ENCODE measurements around the gene SORD. TPM values are rescaled to one million over a fixed set of nuclear protein-coding genes. Genes with fewer than 3 reads are reported as not detected.

SORD gene
- total and polyA plus RNA-seq, 10 of the 15 experiments (the other 5 are each of a cell fraction or from before 2014, with no cell fraction given): 7.5 to 51.6 (median 40.1) TPM

DNA sequence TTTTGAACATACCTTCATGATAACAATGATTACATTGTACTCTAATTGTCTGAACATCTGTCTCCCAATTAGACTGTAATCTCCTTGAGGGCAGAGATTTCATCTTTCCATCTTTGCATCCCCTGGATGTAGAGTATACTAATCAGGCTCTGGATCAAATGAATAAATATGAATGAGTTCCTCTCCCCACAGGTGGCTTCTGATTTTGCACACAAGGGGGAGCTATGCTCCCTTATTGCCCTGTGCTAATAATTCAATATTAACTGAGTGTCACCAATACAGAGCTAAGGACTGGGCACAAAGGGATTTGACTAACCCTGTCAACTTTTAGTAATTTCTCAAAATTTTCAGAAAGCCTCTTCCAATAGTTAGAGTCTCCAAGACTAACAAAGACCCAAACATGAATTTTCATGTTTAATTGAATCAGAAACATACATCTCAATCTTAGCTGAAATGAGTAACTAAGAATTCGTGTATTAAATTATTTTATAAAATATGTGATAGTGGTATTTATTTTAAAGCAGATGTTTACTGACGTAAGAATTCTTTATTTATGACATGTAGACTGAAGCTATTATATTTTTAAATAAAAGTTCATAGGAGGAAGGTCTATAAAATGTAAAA is 103.7 kb downstream of the SORD start (continued):
- TF ChIP-seq BHLHE40 (IDR thresholded peaks at IDR 0.05; ENCODE audit: borderline replicate concordance in 1 of 2, low read depth in 2 of 2, low read length in 1 of 2) (no peak), NFXL1 (IDR thresholded peaks at IDR 0.05; ENCODE audit: borderline replicate concordance) (no peak), JUND (IDR thresholded peaks at IDR 0.05; ENCODE audit: low read depth, low read length) (no peak), GABPA (IDR thresholded peaks at IDR 0.05; ENCODE audit: low read depth) (no peak), EED (IDR thresholded peaks at IDR 0.05; ENCODE audit: low read depth) (no peak), STAT3 (IDR thresholded peaks at IDR 0.05; ENCODE audit: low read depth, low read length) (no peak)
- TF ChIP-seq, protein P1, sequence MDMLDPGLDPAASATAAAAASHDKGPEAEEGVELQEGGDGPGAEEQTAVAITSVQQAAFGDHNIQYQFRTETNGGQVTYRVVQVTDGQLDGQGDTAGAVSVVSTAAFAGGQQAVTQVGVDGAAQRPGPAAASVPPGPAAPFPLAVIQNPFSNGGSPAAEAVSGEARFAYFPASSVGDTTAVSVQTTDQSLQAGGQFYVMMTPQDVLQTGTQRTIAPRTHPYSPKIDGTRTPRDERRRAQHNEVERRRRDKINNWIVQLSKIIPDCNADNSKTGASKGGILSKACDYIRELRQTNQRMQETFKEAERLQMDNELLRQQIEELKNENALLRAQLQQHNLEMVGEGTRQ (IDR thresholded peaks at IDR 0.05; ENCODE audit: borderline replicate concordance, low read depth, low read length): no peak

Small RNA genes lying within 50 kb of the gene (small RNA-seq; reads per million reads assigned to genes)
- gene RF00019: not detected
- gene RNU1-78P: not detected
- not detected for gene RNU6-966P

Other genes with a start within 250 kb of the SORD start
- not detected in 2 replicates for gene TERB2, start 66.5 kb upstream of the SORD start, total RNA-seq (2014; rRNA removed)
- not detected in 2 replicates for gene TERB2, start 66.5 kb upstream of the SORD start, total RNA-seq (2014; rRNA removed; fragmentation: Illumina TruSeq; extraction: Trizol)
- not detected in 2 replicates for gene TERB2, start 66.5 kb upstream of the SORD start, total RNA-seq (2021)
- gene TERB2, start 66.5 kb upstream of the SORD start, polyA plus RNA-seq (2011; rRNA removed): not detected in 2 replicates
- gene TERB2, start 66.5 kb upstream of the SORD start, polyA plus RNA-seq (2014; fragmentation: Illumina TruSeq; extraction: Trizol): not detected in 2 replicates
- gene TERB2, start 66.5 kb upstream of the SORD start, polyA plus RNA-seq (2014; fragmentation: Nextera tagmentation; extraction: Ambion mirVana): not detected
- not detected in 2 replicates for gene TERB2, start 66.5 kb upstream of the SORD start, polyA plus RNA-seq (2014; rRNA removed)
- not detected for gene TERB2, start 66.5 kb upstream of the SORD start, polyA plus RNA-seq (2016; fragmentation: Nextera tagmentation; extraction: Ambion mirVana)
- gene DUOX2, start 91.0 kb downstream of the SORD start, total RNA-seq (2014; rRNA removed): not detected in 2 replicates
- gene DUOX2, start 91.0 kb downstream of the SORD start, total RNA-seq (2014; rRNA removed; fragmentation: Illumina TruSeq; extraction: Trizol): not detected in 2 replicates
- 0.05 and 0.16 TPM in 2 replicates for gene DUOX2, start 91.0 kb downstream of the SORD start, total RNA-seq (2021)
- not detected in 2 replicates for gene DUOX2, start 91.0 kb downstream of the SORD start, polyA plus RNA-seq (2011; rRNA removed)
- not detected in 2 replicates for gene DUOX2, start 91.0 kb downstream of the SORD start, polyA plus RNA-seq (2014; fragmentation: Illumina TruSeq; extraction: Trizol)
- not detected for gene DUOX2, start 91.0 kb downstream of the SORD start, polyA plus RNA-seq (2014; fragmentation: Nextera tagmentation; extraction: Ambion mirVana)
- gene DUOX2, start 91.0 kb downstream of the SORD start, polyA plus RNA-seq (2014; rRNA removed): not detected in 2 replicates
- gene DUOX2, start 91.0 kb downstream of the SORD start, polyA plus RNA-seq (2016; fragmentation: Nextera tagmentation; extraction: Ambion mirVana): not detected
- gene DUOXA2, start 91.1 kb downstream of the SORD start, total RNA-seq (2014; rRNA removed): not detected in 2 replicates
- gene DUOXA2, start 91.1 kb downstream of the SORD start, total RNA-seq (2014; rRNA removed; fragmentation: Illumina TruSeq; extraction: Trizol): not detected in 2 replicates
- gene DUOXA2, start 91.1 kb downstream of the SORD start, total RNA-seq (2021): not detected in 2 replicates
- gene DUOXA2, start 91.1 kb downstream of the SORD start, polyA plus RNA-seq (2011; rRNA removed): not detected in 2 replicates
- not detected in 2 replicates for gene DUOXA2, start 91.1 kb downstream of the SORD start, polyA plus RNA-seq (2014; fragmentation: Illumina TruSeq; extraction: Trizol)
- not detected for gene DUOXA2, start 91.1 kb downstream of the SORD start, polyA plus RNA-seq (2014; fragmentation: Nextera tagmentation; extraction: Ambion mirVana)
- gene DUOXA2, start 91.1 kb downstream of the SORD start, polyA plus RNA-seq (2014; rRNA removed): not detected in 2 replicates
- gene DUOXA2, start 91.1 kb downstream of the SORD start, polyA plus RNA-seq (2016; fragmentation: Nextera tagmentation; extraction: Ambion mirVana): not detected
- not detected in 2 replicates for gene DUOXA1, start 106.7 kb downstream of the SORD start, total RNA-seq (2014; rRNA removed)
- gene DUOXA1, start 106.7 kb downstream of the SORD start, total RNA-seq (2014; rRNA removed; fragmentation: Illumina TruSeq; extraction: Trizol): not detected in 2 replicates
- gene DUOXA1, start 106.7 kb downstream of the SORD start, total RNA-seq (2021): 0.08 TPM in 1 of 2 replicates, not detected in the other
- not detected in 2 replicates for gene DUOXA1, start 106.7 kb downstream of the SORD start, polyA plus RNA-seq (2011; rRNA removed)
- not detected in 2 replicates for gene DUOXA1, start 106.7 kb downstream of the SORD start, polyA plus RNA-seq (2014; fragmentation: Illumina TruSeq; extraction: Trizol)
- not detected for gene DUOXA1, start 106.7 kb downstream of the SORD start, polyA plus RNA-seq (2014; fragmentation: Nextera tagmentation; extraction: Ambion mirVana)
- not detected in 2 replicates for gene DUOXA1, start 106.7 kb downstream of the SORD start, polyA plus RNA-seq (2014; rRNA removed)
- not detected for gene DUOXA1, start 106.7 kb downstream of the SORD start, polyA plus RNA-seq (2016; fragmentation: Nextera tagmentation; extraction: Ambion mirVana)
- 0.11 TPM in 1 of 2 replicates, not detected in the other for gene DUOX1, start 106.8 kb downstream of the SORD start, total RNA-seq (2014; rRNA removed)
- gene DUOX1, start 106.8 kb downstream of the SORD start, total RNA-seq (2014; rRNA removed; fragmentation: Illumina TruSeq; extraction: Trizol): not detected in 2 replicates
- gene DUOX1, start 106.8 kb downstream of the SORD start, total RNA-seq (2021): 0.08 and 0.26 TPM in 2 replicates
- 0.30 and 0.56 TPM in 2 replicates for gene DUOX1, start 106.8 kb downstream of the SORD start, polyA plus RNA-seq (2011; rRNA removed)
- gene DUOX1, start 106.8 kb downstream of the SORD start, polyA plus RNA-seq (2014; fragmentation: Illumina TruSeq; extraction: Trizol): not detected in 2 replicates
- gene DUOX1, start 106.8 kb downstream of the SORD start, polyA plus RNA-seq (2014; fragmentation: Nextera tagmentation; extraction: Ambion mirVana): under 1 TPM; 0.02 to 0.11 TPM
- gene DUOX1, start 106.8 kb downstream of the SORD start, polyA plus RNA-seq (2014; rRNA removed): not detected in 2 replicates
- gene DUOX1, start 106.8 kb downstream of the SORD start, polyA plus RNA-seq (2016; fragmentation: Nextera tagmentation; extraction: Ambion mirVana): 1 to 10 TPM; 1.4 to 2.1 TPM
- 1.6 TPM in 2 replicates for gene SHF, start 164.8 kb downstream of the SORD start, total RNA-seq (2014; rRNA removed)
- gene SHF, start 164.8 kb downstream of the SORD start, total RNA-seq (2014; rRNA removed; fragmentation: Illumina TruSeq; extraction: Trizol): 0.58 and 1.7 TPM in 2 replicates
- 1.4 and 2.4 TPM in 2 replicates for gene SHF, start 164.8 kb downstream of the SORD start, total RNA-seq (2021)
- 3.9 and 5.7 TPM in 2 replicates for gene SHF, start 164.8 kb downstream of the SORD start, polyA plus RNA-seq (2011; rRNA removed)
- 0.17 and 1.0 TPM in 2 replicates for gene SHF, start 164.8 kb downstream of the SORD start, polyA plus RNA-seq (2014; fragmentation: Illumina TruSeq; extraction: Trizol)
- under 1 TPM in 1 of 2 experiments, not detected in 1; 0.04 TPM for gene SHF, start 164.8 kb downstream of the SORD start, polyA plus RNA-seq (2014; fragmentation: Nextera tagmentation; extraction: Ambion mirVana)
- 1.2 and 1.3 TPM in 2 replicates for gene SHF, start 164.8 kb downstream of the SORD start, polyA plus RNA-seq (2014; rRNA removed)
- gene SHF, start 164.8 kb downstream of the SORD start, polyA plus RNA-seq (2016; fragmentation: Nextera tagmentation; extraction: Ambion mirVana): under 1 TPM; 0.08 to 0.75 TPM
- not detected in 2 replicates for gene SLC28A2, start 229.0 kb downstream of the SORD start, total RNA-seq (2014; rRNA removed)
- not detected in 2 replicates for gene SLC28A2, start 229.0 kb downstream of the SORD start, total RNA-seq (2014; rRNA removed; fragmentation: Illumina TruSeq; extraction: Trizol)
- gene SLC28A2, start 229.0 kb downstream of the SORD start, total RNA-seq (2021): not detected in 2 replicates
- 0.03 TPM in 1 of 2 replicates, not detected in the other for gene SLC28A2, start 229.0 kb downstream of the SORD start, polyA plus RNA-seq (2011; rRNA removed)
- gene SLC28A2, start 229.0 kb downstream of the SORD start, polyA plus RNA-seq (2014; fragmentation: Illumina TruSeq; extraction: Trizol): not detected in 2 replicates
- gene SLC28A2, start 229.0 kb downstream of the SORD start, polyA plus RNA-seq (2014; fragmentation: Nextera tagmentation; extraction: Ambion mirVana): under 1 TPM; 0.02 to 0.11 TPM
- not detected in 2 replicates for gene SLC28A2, start 229.0 kb downstream of the SORD start, polyA plus RNA-seq (2014; rRNA removed)
- gene SLC28A2, start 229.0 kb downstream of the SORD start, polyA plus RNA-seq (2016; fragmentation: Nextera tagmentation; extraction: Ambion mirVana): under 1 TPM; 0.18 to 0.21 TPM

All from GM12878 (cell line).